OCI-LY1 (cell line): ENCODE results near the gene SLC12A8.

Source experiments
- H2AFZ ChIP-seq: fragments of 200-600 bp; sonication (generic), shearing (Covaris generic); 2 replicates; pipeline ENCODE4 v1.6.0; 2014; ENCODE audit warnings: antibody characterized with exemption, mild to moderate bottlenecking, low read length
- H3F3A ChIP-seq: fragments of 200-600 bp; sonication (generic), shearing (Covaris generic); 2 replicates; pipeline ENCODE4 v1.6.0; 2014; ENCODE audit warnings: mild to moderate bottlenecking, antibody characterized with exemption, low read length, moderate library complexity; ENCODE audit not compliant: insufficient read depth
- H3K27ac ChIP-seq: fragments of 200-600 bp; sonication (generic); 2 replicates; pipeline ENCODE4 v1.5.1; 2014; ENCODE audit warnings: low read length, mixed run types, mild to moderate bottlenecking, low read depth; ENCODE audit not compliant: poor library complexity, severe bottlenecking
- H3K27me3 ChIP-seq: fragments of 200-600 bp; sonication (generic); 2 replicates; pipeline ENCODE4 v1.6.0; 2014; ENCODE audit warnings: antibody characterized with exemption, mild to moderate bottlenecking, low read length, moderate library complexity; ENCODE audit not compliant: insufficient read depth
- H3K36me3 ChIP-seq: fragments of 200-600 bp; sonication (generic); 2 replicates; pipeline ENCODE4 v1.6.1; 2014; ENCODE audit warnings: mild to moderate bottlenecking, antibody characterized with exemption, low read length, moderate library complexity, mixed read lengths; ENCODE audit not compliant: insufficient read depth
- H3K4me1 ChIP-seq: fragments of 200-600 bp; sonication (generic); 2 replicates; pipeline ENCODE4 v1.5.1; 2014; ENCODE audit warnings: mild to moderate bottlenecking, low read length, moderate library complexity; ENCODE audit not compliant: insufficient read depth, severe bottlenecking
- H3K4me2 ChIP-seq: fragments of 200-600 bp; sonication (generic), shearing (Covaris generic); 2 replicates; pipeline ENCODE4 v1.6.1; 2014; ENCODE audit warnings: low read length
- H3K4me3 ChIP-seq: fragments of 200-600 bp; sonication (generic); 2 replicates; pipeline ENCODE4 v1.5.1; 2014; ENCODE audit warnings: low read length, low read depth, mild to moderate bottlenecking, mixed read lengths; ENCODE audit not compliant: poor library complexity, severe bottlenecking
- H3K79me2 ChIP-seq: fragments of 200-600 bp; shearing (Covaris generic); 2 replicates; pipeline ENCODE4 v1.6.1; 2016; ENCODE audit warnings: mixed run types, low read length, mixed read lengths; ENCODE audit not compliant: insufficient read depth
- H3K9ac ChIP-seq: fragments of 200-600 bp; sonication (generic), shearing (Covaris generic); 2 replicates; pipeline ENCODE4 v1.6.1; 2014; ENCODE audit warnings: mild to moderate bottlenecking, low read length, mixed read lengths
- H3K9me2 ChIP-seq: fragments of 200-600 bp; sonication (generic), shearing (Covaris generic); 2 replicates; pipeline ENCODE4 v1.6.1; 2014; ENCODE audit warnings: low read depth, mild to moderate bottlenecking, low read length, mixed read lengths
- H3K9me3 ChIP-seq: fragments of 200-600 bp; shearing (Covaris generic); 2 replicates; pipeline ENCODE4 v1.6.1; 2014; ENCODE audit warnings: low read length, mixed read lengths
- H4K20me1 ChIP-seq: fragments of 200-600 bp; sonication (generic), shearing (Covaris generic); 2 replicates; pipeline ENCODE4 v1.6.0; 2016; ENCODE audit warnings: mild to moderate bottlenecking, low read length; ENCODE audit not compliant: insufficient read depth
- CTCF ChIP-seq: fragments of 200-600 bp; sonication (generic), shearing (Covaris generic); IDR thresholded peaks from 2 replicates; pipeline ENCODE4 v1.5.1; 2017; ENCODE audit warnings: mild to moderate bottlenecking, antibody characterized with exemption, low read length, moderate library complexity, mixed read lengths
- EZH2 ChIP-seq: fragments of 200-600 bp; sonication (generic), shearing (Covaris generic); IDR thresholded peaks from 2 replicates; pipeline ENCODE4 v1.8.0; 2017; ENCODE audit warnings: borderline replicate concordance, mixed run types, mild to moderate bottlenecking, antibody characterized with exemption, low read length, moderate library complexity, mixed read lengths

The SLC12A8 gene

GRCh38 chr3:125033135-125033534 is 179.4 kb downstream of the SLC12A8 start:
- no peak overlapping the region for H2AFZ ChIP-seq
- no peak overlapping the region for H3K9ac ChIP-seq
- H3K36me3 ChIP-seq, result no peaks in the 10 kb centered on the region
- H3K4me1 ChIP-seq, result no peaks in the 10 kb centered on the region
- no peak overlapping the region for H3K4me2 ChIP-seq
- H3K79me2 ChIP-seq, result no peaks in the 10 kb centered on the region
- H3K27ac ChIP-seq, result no peak overlapping the region
- no peak for TF ChIP-seq CTCF
- no peak overlapping the region for H3K4me3 ChIP-seq
- H3K27me3 ChIP-seq, result no peaks in the 10 kb centered on the region
- H4K20me1 ChIP-seq, result no peaks in the 10 kb centered on the region
- H3F3A ChIP-seq, result no peaks in the 10 kb centered on the region
- 0 out of 2 replicates have a peak, but pooled peaks cover 5% of the 10 kb centered on the region for H3K9me3 ChIP-seq
- no peaks in the 10 kb centered on the region for H3K9me2 ChIP-seq

GRCh38 chr3:125032683-125033082 is 179.9 kb downstream of the SLC12A8 start:
- Histone ChIP-seq H3K4me2 (no peak overlapping the region), H3K27me3 (no peaks in the 10 kb centered on the region), H3K4me3 (no peak overlapping the region), H3F3A (no peaks in the 10 kb centered on the region), H3K36me3 (no peaks in the 10 kb centered on the region), H3K4me1 (no peaks in the 10 kb centered on the region), H3K9me2 (no peaks in the 10 kb centered on the region), H3K9me3 (0 out of 2 replicates have a peak, but pooled peaks cover 5% of the 10 kb centered on the region), H3K79me2 (no peaks in the 10 kb centered on the region), H4K20me1 (no peaks in the 10 kb centered on the region), H2AFZ (no peak overlapping the region), H3K27ac (no peak overlapping the region), H3K9ac (no peak overlapping the region)
- TF ChIP-seq CTCF (no peak), EZH2 (no peak)
